Measurements from ENCODE around the gene SENP7.

The SENP7 gene

GRCh38 chr3:101535221-101535620, 22.2 kb upstream of the SENP7 start:
- TF ChIP-seq TAF1 (IDR thresholded peaks at IDR 0.05; ENCODE audit: borderline replicate concordance, low read depth, low read length) (no peak), POLR2AphosphoS5 (IDR thresholded peaks at IDR 0.05; ENCODE audit: low read depth, low read length) (no peak), POLR2A (IDR thresholded peaks at IDR 0.05; ENCODE audit: low read depth, low read length) (no peak)
- FAIRE-seq: no peak
- no peak for DNase-seq (ENCODE audit: insufficient read length)

GRCh38 chr3:101533603-101533968, 20.6 kb upstream of the SENP7 start:
- no peak for TF ChIP-seq POLR2A (IDR thresholded peaks at IDR 0.05; ENCODE audit: low read depth, low read length)
- no peak for TF ChIP-seq TAF1 (IDR thresholded peaks at IDR 0.05; ENCODE audit: borderline replicate concordance, low read depth, low read length)
- no peak for TF ChIP-seq POLR2AphosphoS5 (IDR thresholded peaks at IDR 0.05; ENCODE audit: low read depth, low read length)

GRCh38 chr3:101532783-101533602, 20.0 kb upstream of the SENP7 start:
- TF ChIP-seq POLR2AphosphoS5 (IDR thresholded peaks at IDR 0.05; ENCODE audit: low read depth, low read length): no peak
- TF ChIP-seq POLR2A (IDR thresholded peaks at IDR 0.05; ENCODE audit: low read depth, low read length): no peak
- TF ChIP-seq TAF1 (IDR thresholded peaks at IDR 0.05; ENCODE audit: borderline replicate concordance, low read depth, low read length): no peak
- FAIRE-seq: no peak
- no peak for DNase-seq (ENCODE audit: insufficient read length)

More at GRCh38 chr3:101533603-101533968, 20.6 kb upstream of the SENP7 start:
- DNase-seq (ENCODE audit: insufficient read length) (no peak), FAIRE-seq (no peak)

GRCh38 chr3:101531473-101532086, 18.6 kb upstream of the SENP7 start:
- TF ChIP-seq TAF1 (IDR thresholded peaks at IDR 0.05; ENCODE audit: borderline replicate concordance, low read depth, low read length) (no peak), POLR2AphosphoS5 (IDR thresholded peaks at IDR 0.05; ENCODE audit: low read depth, low read length) (no peak), POLR2A (IDR thresholded peaks at IDR 0.05; ENCODE audit: low read depth, low read length) (no peak)
- FAIRE-seq (no peak), DNase-seq (ENCODE audit: insufficient read length) (no peak)

GRCh38 chr3:101530686-101531047, 17.7 kb upstream of the SENP7 start:
- FAIRE-seq: no peak
- TF ChIP-seq POLR2AphosphoS5 (IDR thresholded peaks at IDR 0.05; ENCODE audit: low read depth, low read length): no peak
- TF ChIP-seq TAF1 (IDR thresholded peaks at IDR 0.05; ENCODE audit: borderline replicate concordance, low read depth, low read length): no peak
- TF ChIP-seq POLR2A (IDR thresholded peaks at IDR 0.05; ENCODE audit: low read depth, low read length): no peak
- no peak for DNase-seq (ENCODE audit: insufficient read length)

- no peak for TF ChIP-seq POLR2AphosphoS5 (IDR thresholded peaks at IDR 0.05; ENCODE audit: low read depth, low read length)
- no peak for TF ChIP-seq TAF1 (IDR thresholded peaks at IDR 0.05; ENCODE audit: borderline replicate concordance, low read depth, low read length)
- TF ChIP-seq POLR2A (IDR thresholded peaks at IDR 0.05; ENCODE audit: low read depth, low read length): no peak
- DNase-seq (ENCODE audit: insufficient read length): no peak
- FAIRE-seq: no peak
Observed at GRCh38 chr3:101529816-101530685, 17.0 kb upstream of the SENP7 start.

GRCh38 chr3:101527906-101528305, 14.9 kb upstream of the SENP7 start:
- FAIRE-seq: no peak
- TF ChIP-seq TAF1 (IDR thresholded peaks at IDR 0.05; ENCODE audit: borderline replicate concordance, low read depth, low read length) (no peak), POLR2AphosphoS5 (IDR thresholded peaks at IDR 0.05; ENCODE audit: low read depth, low read length) (no peak), POLR2A (IDR thresholded peaks at IDR 0.05; ENCODE audit: low read depth, low read length) (no peak)
- DNase-seq (ENCODE audit: insufficient read length): no peak

GRCh38 chr3:101527441-101527840, 14.4 kb upstream of the SENP7 start:
- FAIRE-seq (no peak), DNase-seq (ENCODE audit: insufficient read length) (no peak)
- TF ChIP-seq POLR2A (IDR thresholded peaks at IDR 0.05; ENCODE audit: low read depth, low read length) (no peak), TAF1 (IDR thresholded peaks at IDR 0.05; ENCODE audit: borderline replicate concordance, low read depth, low read length) (no peak), POLR2AphosphoS5 (IDR thresholded peaks at IDR 0.05; ENCODE audit: low read depth, low read length) (no peak)

GRCh38 chr3:101521211-101521701, 8.2 kb upstream of the SENP7 start:
- TF ChIP-seq POLR2A (IDR thresholded peaks at IDR 0.05; ENCODE audit: low read depth, low read length): no peak
- no peak for TF ChIP-seq POLR2AphosphoS5 (IDR thresholded peaks at IDR 0.05; ENCODE audit: low read depth, low read length)
- no peak for TF ChIP-seq TAF1 (IDR thresholded peaks at IDR 0.05; ENCODE audit: borderline replicate concordance, low read depth, low read length)
- FAIRE-seq (no peak), DNase-seq (ENCODE audit: insufficient read length) (no peak)

- no peak for DNase-seq (ENCODE audit: insufficient read length)
- FAIRE-seq: no peak
- TF ChIP-seq POLR2A (IDR thresholded peaks at IDR 0.05; ENCODE audit: low read depth, low read length): no peak
- TF ChIP-seq POLR2AphosphoS5 (IDR thresholded peaks at IDR 0.05; ENCODE audit: low read depth, low read length): no peak
- no peak for TF ChIP-seq TAF1 (IDR thresholded peaks at IDR 0.05; ENCODE audit: borderline replicate concordance, low read depth, low read length)
Observed at GRCh38 chr3:101519685-101520365, 6.8 kb upstream of the SENP7 start.

All from GM12892 (cell line).